ENCODE measurements around the gene APOO.
A peak's percentile ranks its signal among the peaks of the same experiment; 100 is the strongest.
"Not testable (repeated sequence)": the region's sequence is repeated elsewhere in the genome, so short reads cannot be mapped to it uniquely, and the experiment has no call there.

APOO gene

DNA sequence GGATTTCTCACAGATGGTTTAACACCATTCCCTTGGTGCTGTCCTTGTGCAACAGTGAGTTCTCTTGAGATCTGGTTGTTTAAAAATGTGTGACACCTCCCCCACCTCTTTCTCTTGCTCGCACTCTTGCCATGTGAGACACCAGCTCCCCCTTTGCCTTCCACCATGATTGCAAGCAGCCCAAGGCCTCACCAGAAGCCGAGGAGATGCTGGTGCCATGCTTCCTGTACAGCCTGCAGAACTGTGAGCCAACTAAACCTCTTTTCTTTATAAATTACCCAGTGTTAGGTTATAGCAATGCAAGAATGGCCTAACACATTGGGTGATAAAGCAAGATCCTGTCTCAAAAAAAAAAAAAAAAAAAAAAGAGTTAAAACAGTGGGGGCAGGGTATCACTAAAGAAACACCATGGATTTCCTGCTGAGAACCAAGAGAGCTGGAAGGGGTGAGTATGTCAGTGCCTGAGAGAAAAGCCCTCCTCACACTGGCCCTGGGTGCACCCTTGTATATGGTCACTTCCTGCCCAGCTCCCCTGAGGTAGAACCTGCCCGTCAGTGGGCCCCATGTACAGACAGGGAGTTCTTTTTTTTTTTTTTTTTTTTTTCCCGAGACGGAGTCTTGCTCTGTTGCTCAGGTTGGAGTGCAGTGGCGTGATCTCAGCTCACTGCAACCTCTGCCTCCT lies 46.4 kb downstream of the APOO start:
- DNase-seq = no peak

DNA sequence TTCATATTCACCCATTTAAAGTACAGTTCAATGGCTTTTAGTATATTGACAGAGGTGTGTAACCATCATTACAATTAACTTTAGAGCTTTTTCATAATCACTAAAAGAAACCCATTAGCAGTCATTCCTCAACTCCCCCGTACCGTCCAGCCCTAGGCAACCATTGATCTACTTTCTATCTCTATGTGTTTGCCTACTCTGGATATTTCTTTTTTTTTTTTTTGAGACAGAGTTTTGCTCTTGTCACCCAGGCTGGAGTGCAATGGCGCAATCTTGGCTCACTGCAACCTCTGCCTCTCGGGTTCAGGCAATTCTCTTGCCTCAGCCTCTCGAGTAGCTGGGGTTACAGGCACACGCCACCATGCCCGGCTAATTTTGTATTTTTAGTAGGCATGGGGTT lies 48.5 kb downstream of the APOO start:
- not testable (repeated sequence) for DNase-seq

GRCh38 chrX:23857935-23858334 lies 49.8 kb downstream of the APOO start:
- no peak for DNase-seq

DNA sequence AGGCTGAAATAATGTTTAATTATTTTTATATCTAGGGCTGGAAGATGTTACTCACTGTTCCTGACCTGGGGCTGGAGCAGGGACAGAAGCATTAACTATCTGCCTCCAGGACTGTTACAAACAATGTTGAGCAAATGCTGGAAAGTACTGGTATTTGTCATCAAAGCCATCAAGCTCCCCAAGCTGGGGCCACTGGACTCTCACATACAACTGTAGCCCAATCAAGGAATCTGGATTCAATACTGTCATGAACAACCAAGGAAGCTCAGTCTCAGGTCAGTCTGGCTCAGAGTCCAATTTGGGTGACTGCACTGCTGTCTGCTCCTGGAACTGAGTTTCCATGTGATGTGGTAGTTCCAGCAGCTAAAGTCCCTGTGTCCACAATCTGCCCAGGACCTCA lies 50.4 kb downstream of the APOO start:
- no peak for DNase-seq

GRCh38 chrX:23855569-23855968 lies 52.2 kb downstream of the APOO start:
- DNase-seq = no peak

- DNase-seq = no peak
Observed at GRCh38 chrX:23854945-23855344, 52.8 kb downstream of the APOO start.

- no peak for DNase-seq
Observed at GRCh38 chrX:23854122-23854521, 53.6 kb downstream of the APOO start.

GRCh38 chrX:23851544-23851943 lies 56.2 kb downstream of the APOO start:
- DNase-seq = no peak

DNA sequence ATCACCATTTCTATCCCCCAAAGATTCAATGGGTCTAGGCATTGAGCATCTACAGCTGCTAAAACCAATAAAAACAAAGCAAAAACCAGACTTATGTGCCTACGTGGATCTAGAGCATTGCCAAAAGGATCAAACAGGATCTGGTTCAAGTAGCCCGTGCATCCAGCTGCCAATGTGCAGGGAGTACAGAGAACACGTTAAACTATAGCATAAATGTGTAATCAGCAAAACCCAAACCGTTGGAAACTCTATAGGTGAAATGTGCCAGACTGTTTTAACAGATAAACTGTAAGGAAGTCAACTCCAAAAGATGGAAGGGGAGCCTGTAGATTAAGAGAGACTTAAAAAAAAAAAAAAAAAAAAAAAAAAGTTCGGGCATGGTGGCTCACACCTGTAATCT lies 58.5 kb downstream of the APOO start:
- no peak for DNase-seq

GRCh38 chrX:23845351-23845817 lies 62.4 kb downstream of the APOO start:
- no peak for DNase-seq

- peak in 1 of 51 donors; percentile 14 for DNase-seq
Observed at GRCh38 chrX:23844502-23845138, 63.1 kb downstream of the APOO start.

DNA sequence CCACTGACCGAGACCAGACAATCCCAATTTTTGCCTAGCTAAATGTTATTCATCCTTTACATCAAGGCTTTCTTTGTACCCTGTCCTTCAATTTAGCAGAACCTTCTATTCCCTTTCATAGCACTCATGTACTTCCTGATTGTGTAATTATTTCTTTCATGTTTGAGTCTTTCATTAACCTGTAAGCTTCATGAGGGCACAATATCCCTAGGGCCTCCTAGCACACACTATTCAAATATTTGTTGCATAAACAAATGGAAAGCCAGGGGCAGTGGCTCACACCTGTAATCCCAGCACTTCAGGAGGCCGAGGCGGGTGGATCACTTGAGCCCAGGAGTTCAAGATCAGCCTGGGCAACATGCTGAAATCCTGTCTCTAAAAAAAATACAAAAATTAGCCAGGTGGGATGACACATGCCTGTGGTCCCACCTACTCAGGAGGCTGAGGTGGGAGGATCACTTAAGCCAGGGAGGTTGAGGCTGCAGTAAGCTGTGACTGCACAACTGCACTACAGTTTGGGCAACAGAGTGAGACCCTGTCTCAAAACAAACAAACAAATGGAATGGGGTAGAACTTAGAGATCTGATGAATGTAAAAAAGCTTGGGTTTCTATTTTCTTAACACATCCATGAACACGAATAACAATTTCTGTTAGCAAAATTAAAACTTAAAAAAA lies 65.8 kb downstream of the APOO start:
- DNase-seq = no peak

- DNase-seq = no peak
Observed at GRCh38 chrX:23840674-23841073, 67.1 kb downstream of the APOO start.

DNA sequence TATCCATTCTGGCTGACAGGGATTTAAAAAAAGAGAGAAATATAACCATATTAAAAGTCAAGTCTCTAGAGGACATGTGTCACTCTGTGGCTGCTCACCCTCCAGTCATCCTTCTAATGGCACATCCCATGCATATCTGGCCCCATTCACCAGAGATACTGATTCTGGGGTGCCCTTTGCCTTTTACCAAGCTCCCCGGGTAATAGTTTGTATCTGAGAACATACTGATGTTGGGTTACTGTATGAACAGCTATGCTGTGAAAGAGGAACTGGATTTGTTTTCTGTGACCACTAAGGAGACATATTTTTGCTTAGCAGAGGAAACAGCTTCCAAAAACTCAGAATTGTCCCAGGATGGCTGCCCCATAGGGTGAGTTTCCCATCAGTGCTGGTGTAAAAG lies 68.8 kb downstream of the APOO start:
- DNase-seq = no peak

DNA sequence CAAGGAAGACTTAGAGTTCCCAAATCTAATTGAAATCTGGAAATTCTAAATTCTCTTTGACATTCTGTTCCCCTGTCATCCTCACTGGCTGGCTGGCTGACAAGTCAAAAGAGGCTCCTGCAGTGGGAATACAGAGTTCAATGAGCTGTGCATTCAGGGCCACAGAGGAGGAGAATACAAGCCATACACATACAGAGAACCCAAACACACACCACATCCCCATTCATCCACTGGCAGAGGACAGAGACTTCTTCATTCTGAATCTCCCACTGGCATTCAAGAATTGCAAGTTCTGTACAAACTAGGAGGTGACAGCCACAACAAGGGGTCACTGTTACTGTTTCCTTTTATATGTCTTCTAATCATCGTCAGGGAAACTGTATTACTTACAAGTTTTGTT lies 75.0 kb downstream of the APOO start:
- DNase-seq = peak in 1 of 51 donors; percentile 4

- no peak for DNase-seq
Observed at GRCh38 chrX:23828881-23829280, 78.9 kb downstream of the APOO start.

DNA sequence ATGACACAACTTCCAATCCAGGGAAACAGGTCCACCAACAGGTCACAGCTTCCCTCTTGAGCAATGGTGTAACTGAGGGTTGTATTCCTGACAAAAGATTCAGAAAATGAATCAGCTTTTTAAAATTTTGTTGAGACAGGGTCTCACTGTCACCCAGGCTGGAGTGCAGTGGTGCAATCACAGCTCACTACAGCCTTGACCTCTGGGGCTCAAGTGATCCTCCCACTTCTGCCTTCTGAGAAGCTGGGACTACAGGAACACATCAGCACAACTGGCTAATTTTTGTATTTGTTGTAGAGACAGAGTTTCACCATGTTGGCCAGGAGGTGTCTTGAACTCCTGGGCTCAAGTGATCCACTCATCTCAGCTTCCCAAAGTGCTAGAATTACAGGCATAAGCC lies 81.1 kb downstream of the APOO start:
- DNase-seq = no peak

GRCh38 chrX:23826216-23826615 lies 81.5 kb downstream of the APOO start:
- no peak for DNase-seq

DNA sequence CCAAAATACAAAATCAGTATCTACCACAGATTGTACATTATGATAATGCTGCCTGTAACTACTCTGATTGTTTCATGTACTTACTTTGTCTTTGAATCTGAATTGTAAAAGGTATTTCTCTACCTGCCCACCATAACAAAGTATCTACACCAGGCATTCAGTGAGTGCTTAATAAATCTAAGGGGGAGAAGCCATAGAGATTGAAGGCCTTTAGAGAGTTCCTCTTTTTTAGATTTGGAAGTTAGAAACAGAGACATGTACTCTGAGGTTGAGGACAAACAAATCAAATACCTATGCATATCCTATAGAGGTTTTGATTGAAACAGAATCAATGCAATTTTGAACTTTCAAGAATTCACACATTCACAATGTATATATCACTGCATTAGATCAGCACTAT lies 82.1 kb downstream of the APOO start:
- no peak for DNase-seq

GRCh38 chrX:23822841-23823240 lies 84.9 kb downstream of the APOO start:
- DNase-seq = no peak

- peak in 2 of 51 donors; percentile 2 to 22 for DNase-seq
Observed at GRCh38 chrX:23822397-23822796, 85.3 kb downstream of the APOO start.

DNA sequence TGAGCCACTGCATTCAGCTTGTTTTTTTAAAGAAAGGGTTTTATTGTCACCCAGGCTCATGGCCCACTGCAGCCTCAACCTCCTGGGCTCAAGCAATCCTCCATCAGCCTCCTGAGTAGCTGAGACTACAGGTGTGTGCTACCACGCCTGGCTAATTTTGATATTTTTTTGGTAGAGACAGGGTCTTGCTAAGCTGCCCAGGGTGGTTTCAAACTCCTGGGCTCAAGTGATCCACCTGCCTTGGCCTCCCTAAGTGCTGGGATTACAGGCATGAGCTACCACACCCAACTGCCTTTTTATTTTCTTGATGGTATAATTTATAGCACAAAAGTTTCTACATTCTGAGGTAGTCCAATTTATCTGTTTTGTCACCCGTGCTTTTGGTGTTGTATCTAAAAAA lies 85.9 kb downstream of the APOO start:
- no peak for DNase-seq

DNA sequence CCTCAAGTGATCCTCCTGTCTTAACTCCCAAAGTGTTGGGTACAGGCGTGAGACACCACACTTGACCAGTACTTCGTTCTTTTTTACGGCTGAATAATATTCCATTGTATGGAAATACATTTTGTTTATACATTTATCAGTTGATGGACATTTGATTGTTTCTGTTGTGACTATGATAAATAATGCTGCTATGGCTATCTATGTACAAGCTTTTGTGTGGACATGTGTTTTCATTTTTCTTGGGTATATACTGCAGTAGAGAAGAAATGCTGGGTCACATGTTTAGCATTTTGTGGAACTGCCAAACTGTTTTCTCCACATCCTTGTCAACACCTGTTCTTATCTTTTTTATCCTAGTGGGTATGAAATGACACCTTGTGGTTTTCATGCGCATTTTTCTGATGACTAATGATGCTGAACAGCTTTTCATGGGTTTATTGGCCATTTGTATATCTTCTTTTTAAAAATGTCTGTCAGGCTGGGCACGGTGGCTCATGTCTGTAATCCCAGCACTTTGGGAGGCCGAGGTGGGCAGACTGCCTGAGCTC lies 87.4 kb downstream of the APOO start:
- no peak for DNase-seq
